CD4-positive, alpha-beta T cell treated with Interleukin-1 beta for 1 hour (primary cell): ENCODE measurements around the gene SLC5A3.

Experiments
- DNase-seq, 2 donors: peaks; one replicate each; pipeline ENCODE4 v3.0.0-alpha.2; 2020 to 2022

The SLC5A3 gene

GRCh38 chr21:34105947-34106541 lies 32.7 kb downstream of the SLC5A3 start:
- no peak for DNase-seq

GRCh38 chr21:34107606-34108005 lies 34.2 kb downstream of the SLC5A3 start:
- no peak for DNase-seq

GRCh38 chr21:34109075-34109474 lies 35.7 kb downstream of the SLC5A3 start:
- DNase-seq: no peak

- DNase-seq: no peak
Observed at GRCh38 chr21:34110594-34111202, 37.3 kb downstream of the SLC5A3 start.

GRCh38 chr21:34112316-34113033 lies 39.1 kb downstream of the SLC5A3 start:
- DNase-seq: no peak

GRCh38 chr21:34113842-34114241 lies 40.5 kb downstream of the SLC5A3 start:
- no peak for DNase-seq

- no peak for DNase-seq
Observed at GRCh38 chr21:34115160-34115559, 41.8 kb downstream of the SLC5A3 start.

GRCh38 chr21:34116569-34116968 lies 43.2 kb downstream of the SLC5A3 start:
- no peak for DNase-seq

GRCh38 chr21:34120867-34121266 lies 47.5 kb downstream of the SLC5A3 start:
- DNase-seq: no peak

- no peak for DNase-seq
Observed at GRCh38 chr21:34122047-34122446, 48.7 kb downstream of the SLC5A3 start.
